Heart left ventricle (tissue), 16 donors: Measurements from ENCODE around the gene KIF13A. TPM values are rescaled to one million over a fixed set of nuclear protein-coding genes. Genes with fewer than 3 reads are reported as not detected.

Source experiments
- ATAC-seq, 4 donors: fragments of 200-7000 bp; cut with Tn5 transposase; one replicate each; pipeline ENCODE4 v1.9.1; 2020 to 2022; ENCODE audit warnings: moderate library complexity in 4 of 4, mild to moderate bottlenecking in 3 of 4, moderate number of reproducible peaks in 1 of 4
- DNase-seq, 5 donors: peaks; one replicate each; pipeline ENCODE4 v3.0.0-alpha.2; 2020
- H3K27ac ChIP-seq, 12 donors: fragments of 200-600 bp; sonication (generic) in 4 of 12; one replicate each; pipeline versions ENCODE4 v1.5.0 to v1.8.0; 2016 to 2022; ENCODE audit warnings: mild to moderate bottlenecking in 2 of 12
- H3K27me3 ChIP-seq, 9 donors: fragments of 200-600 bp; sonication (generic) in 2 of 9; one replicate each; pipeline versions ENCODE4 v1.5.1 to v1.8.0; 2016 to 2022; ENCODE audit warnings: mild to moderate bottlenecking in 3 of 9
- H3K36me3 ChIP-seq, 9 donors: fragments of 200-600 bp; sonication (generic) in 2 of 9; one replicate each; pipeline versions ENCODE4 v1.5.0 to v1.8.0; 2018 to 2022; ENCODE audit warnings: mild to moderate bottlenecking in 2 of 9
- H3K4me1 ChIP-seq, 12 donors: fragments of 200-600 bp; sonication (generic) in 4 of 12; one replicate each; pipeline versions ENCODE4 v1.5.0 to v1.8.0; 2016 to 2022; ENCODE audit warnings: mild to moderate bottlenecking in 3 of 12
- H3K4me3 ChIP-seq, 12 donors: fragments of 200-600 bp; sonication (generic) in 4 of 12; one replicate each; pipeline versions ENCODE4 v1.5.0 to v1.8.0; 2017 to 2022; ENCODE audit warnings: mild to moderate bottlenecking in 9 of 12, moderate library complexity in 4 of 12
- H3K9me3 ChIP-seq, 12 donors: fragments of 200-600 bp; sonication (generic) in 4 of 12; one replicate each; pipeline versions ENCODE4 v1.5.0 to v1.8.0; 2016 to 2022; ENCODE audit warnings: mild to moderate bottlenecking in 1 of 12
- CTCF ChIP-seq, 12 donors: fragments of 200-600 bp; sonication (generic) in 4 of 12; IDR thresholded peaks; one replicate each; pipeline versions ENCODE4 v1.5.0 to v1.8.0; 2018 to 2022; ENCODE audit warnings: antibody characterized with exemption in 12 of 12, mild to moderate bottlenecking in 5 of 12
- POLR2A ChIP-seq, 2 donors: fragments of 450-650 bp; IDR thresholded peaks; one replicate each; pipeline ENCODE4 v1.6.1; 2017; ENCODE audit warnings: antibody characterized with exemption in 2 of 2, mild to moderate bottlenecking in 2 of 2, moderate library complexity in 2 of 2
- WGBS, 4 donors: extraction: QIAGEN DNeasy Blood & Tissue Kit in 2 of 4; methylation state at CpG; one replicate each; pipeline versions ENCODE4 v1.1.5 to v1.1.7; 2013 to 2018; 5-methylcytosine and 5-hydroxymethylcytosine counted together
- intact Hi-C, 10 donors: fragments of 100-400 bp; cut with DNase I; formaldehyde crosslinking; loops; one replicate each; pipeline versions ENCODE4 v1.11.1 to v1.14.2; 2022
- polyA plus RNA-seq, 2 donors: library from polyadenylated mRNA; stranded (reverse); fragments of 200-250 nt; gene quantifications; one replicate each; pipeline ENCODE4 v1.2.3, GENCODE V29; 2013
- total RNA-seq, 9 donors: library from RNA; depleted of rRNA in 2 of 9; stranded (reverse); fragments of >200 nt in 2 of 9; fragmentation: NEBNext Ultra II Directional in 3 of 9; extraction: Animal tissue kit (Norgen Biotek cat#: 25700) in 3 of 9; gene quantifications; one replicate each; pipeline versions ENCODE4 v1.1.0 to v1.2.4, GENCODE V29; 2016 to 2023
- donor health status: ischemic (EF 13 %, LVEDD 7.1; RV severe dilation, severe dysfunction).
- donor health status: healthy with polysubstance abuse.
- donor health status: DM: no; HTN: yes; CAD: no.
- donor health status: DM: no; HTN: no; CAD: no.
- donor health status: ischemic (EF 25% LVEDD 6.9; RV normal size, moderate dysfunction).
- donor health status: ischemic (EF 25% LVEDD 5.7; RV mildly dilated, moderate dysfunction).
- donor health status: healthy.
- donor health status: DM: yes; HTN: yes; CAD: no.
- donor health status: ischemic (EF 35%, LVEDD 5.7; RV mildly dilated, moderate dysfunction).
- donor health status: nonischemic (EF 11% LVEDD 7.7; RV severe dilation, severe dysfunction).
- donor health status: DM: yes; HTN: yes; CAD: no.
- donor health status: PGD.
- donor health status: ischemic (EF 29% LVEDD 5.4; RV normal size, mild dysfunction).
- donor health status: nonischemic (EF 23%, LVEDD 6.1; RV moderate dilation, normal function).

The KIF13A gene
- total and polyA plus RNA-seq, 11 donors = 17.1 to 148 (median 72.2) TPM

GRCh38 chr6:17730078-17730704 lies 257.2 kb downstream of the KIF13A start:
- ATAC-seq (no peak), DNase-seq (no peak)
- H3K4me1 ChIP-seq = peaks cover 0 to 6% (median 4%) of the 10 kb centered on the region in 12 donors
- TF ChIP-seq POLR2A (IDR thresholded peaks at IDR 0.05) (no peak), CTCF (IDR thresholded peaks at IDR 0.05) (no peak)
- WGBS, 4 donors = 75 to 84% (median 81%) methylated on average over 6 of the region's 6 CpGs
- no peak overlapping the region for H3K4me3 ChIP-seq
- H3K27me3 ChIP-seq = no peaks in the 10 kb centered on the region
- intact Hi-C loops = no loop called here
- no peaks in the 10 kb centered on the region for H3K9me3 ChIP-seq
- no peaks in the 10 kb centered on the region for H3K36me3 ChIP-seq
- H3K27ac ChIP-seq = no peak overlapping the region

GRCh38 chr6:17729223-17730077 lies 258.0 kb downstream of the KIF13A start:
- DNase-seq = no peak
- Histone ChIP-seq H3K4me1 (peaks cover 0 to 13% (median 9%) of the 10 kb centered on the region in 12 donors), H3K27me3 (no peaks in the 10 kb centered on the region), H3K36me3 (no peaks in the 10 kb centered on the region), H3K9me3 (no peaks in the 10 kb centered on the region), H3K4me3 (no peak overlapping the region), H3K27ac (no peak overlapping the region)
- TF ChIP-seq CTCF (IDR thresholded peaks at IDR 0.05) (no peak), POLR2A (IDR thresholded peaks at IDR 0.05) (no peak)
- intact Hi-C loops = no loop called here
- WGBS, 4 donors = 82 to 92% (median 89%) methylated on average over 12 of the region's 12 CpGs
- no peak for ATAC-seq

GRCh38 chr6:17728551-17729222 lies 258.7 kb downstream of the KIF13A start:
- Histone ChIP-seq H3K4me3 (no peak overlapping the region), H3K4me1 (peaks cover 0 to 13% (median 9%) of the 10 kb centered on the region in 12 donors), H3K27me3 (no peaks in the 10 kb centered on the region), H3K27ac (no peak overlapping the region), H3K9me3 (no peaks in the 10 kb centered on the region), H3K36me3 (no peaks in the 10 kb centered on the region)
- ATAC-seq = no peak
- intact Hi-C loops = no loop called here
- no peak for DNase-seq
- TF ChIP-seq POLR2A (IDR thresholded peaks at IDR 0.05) (no peak), CTCF (IDR thresholded peaks at IDR 0.05) (no peak)
- WGBS, 4 donors = 95 to 97% (median 96%) methylated on average over 28 to 49 of the region's 49 CpGs

GRCh38 chr6:17725083-17725482 lies 262.4 kb downstream of the KIF13A start:
- Histone ChIP-seq H3K36me3 (no peaks in the 10 kb centered on the region), H3K27ac (peak overlapping the region in 2 of 12 donors; percentile 11 to 31), H3K27me3 (no peaks in the 10 kb centered on the region), H3K4me1 (peaks cover 0 to 13% (median 9%) of the 10 kb centered on the region in 12 donors), H3K9me3 (no peaks in the 10 kb centered on the region), H3K4me3 (no peak overlapping the region)
- WGBS, 4 donors = 22 to 39% (median 31%) methylated on average over 6 of the region's 6 CpGs
- TF ChIP-seq CTCF (IDR thresholded peaks at IDR 0.05) (no peak), POLR2A (IDR thresholded peaks at IDR 0.05) (no peak)
- DNase-seq (peak; percentile 64 to 82 (median 77)), ATAC-seq (peak; percentile 75 to 98 (median 89))
- intact Hi-C loops = no loop called here
